ENCODE data around the gene BCAT1.

DNA sequence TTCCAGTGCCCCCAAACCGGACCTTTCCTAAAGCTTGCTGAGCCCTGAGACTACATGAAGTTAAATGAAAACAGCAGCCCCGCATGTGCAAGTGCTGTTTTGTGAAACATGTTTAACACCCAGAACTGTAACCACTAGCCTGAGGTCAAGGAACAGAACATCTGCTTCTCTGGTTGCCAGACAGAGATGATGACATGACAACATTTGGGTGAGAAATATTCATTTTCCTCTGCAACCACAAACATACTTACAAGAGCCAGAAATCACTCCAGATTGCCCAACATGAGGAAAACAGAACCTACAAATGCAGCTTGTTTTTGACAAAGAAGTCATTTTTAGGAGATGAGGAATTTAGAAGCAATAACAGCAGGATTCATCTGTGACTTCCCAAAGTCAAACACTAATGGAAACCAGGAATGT lies 110.4 kb downstream of the BCAT1 start:
- TF ChIP-seq CTCF (IDR thresholded peaks at IDR 0.05) (no peak), POLR2A (IDR thresholded peaks at IDR 0.05) (no peak), POLR2AphosphoS5 (IDR thresholded peaks at IDR 0.05) (peak; percentile 52 to 84 (median 75)), EP300 (IDR thresholded peaks at IDR 0.05; ENCODE audit: low read depth) (no peak)

Measured in transverse colon (tissue), 4 donors.